T-cell (primary cell): ENCODE data around the gene EEIG1. TPM values are rescaled to one million over a fixed set of nuclear protein-coding genes. Genes with fewer than 3 reads are reported as not detected.

Source experiments
- ATAC-seq, 4 experiments: fragments of 200-7000 bp in 3 of 4; fragments of 150-1000 bp in 1 of 4; cut with Tn5 transposase; replicated peaks in 1 of 4; 1 replicate in 3 of 4; 2 replicates in 1 of 4; pipeline ENCODE4 v1.10.0; 2021; ENCODE audit warnings: moderate library complexity in 3 of 4, mild to moderate bottlenecking in 2 of 4, moderate number of reproducible peaks in 1 of 4
- CTCF ChIA-PET, 2 donors: fragments of 300-600 bp; sonication (Branson Sonifier 250); formaldehyde crosslinking; loops; one replicate each; lab custom pipeline; 2022; ENCODE audit warnings: antibody characterized with exemption in 2 of 2; lab: Charles Lee
- POLR2A ChIA-PET, 2 donors: fragments of 300-600 bp; sonication (Branson Sonifier 250); formaldehyde crosslinking; loops; one replicate each; lab custom pipeline; 2022; ENCODE audit warnings: antibody characterized with exemption in 2 of 2; lab: Charles Lee
- DNase-seq, 35 experiments: peaks; one replicate each; pipeline versions ENCODE4 v3.0.0 to v3.0.0-alpha.2; 2013 to 2023
- H3K27ac ChIP-seq: one replicate; pipeline ENCODE4 v1.5.1; 2013; ENCODE audit warnings: low read length
- H3K27me3 ChIP-seq, 2 experiments: replicated peaks in 1 of 2; 1 replicate in 1 of 2; 2 replicates in 1 of 2; pipeline versions ENCODE4 v1.6.1 to v1.7.0; 2013; ENCODE audit warnings: low read length in 1 of 2, mixed read lengths in 1 of 2; ENCODE audit not compliant: control insufficient read depth in 2 of 2, insufficient read depth in 2 of 2; ENCODE audit errors: extremely low read depth in 1 of 2
- H3K36me3 ChIP-seq, 2 donors: 1 replicate in 1 of 2; 2 replicates in 1 of 2; pipeline versions ENCODE4 v1.6.1 to v1.7.0; 2013; ENCODE audit warnings: low read length in 1 of 2; ENCODE audit not compliant: control insufficient read depth in 2 of 2, insufficient read depth in 1 of 2; ENCODE audit errors: extremely low read depth in 1 of 2
- H3K4me1 ChIP-seq, 2 experiments: 1 replicate in 1 of 2; 2 replicates in 1 of 2; pipeline versions ENCODE4 v1.6.1 to v1.7.0; 2013; ENCODE audit warnings: low read length in 2 of 2, mixed read lengths in 1 of 2; ENCODE audit not compliant: insufficient read depth in 2 of 2, control insufficient read depth in 1 of 2; ENCODE audit errors: extremely low read depth in 1 of 2
- H3K4me3 ChIP-seq, 2 donors: 1 replicate in 1 of 2; 2 replicates in 1 of 2; pipeline versions ENCODE4 v1.5.1 to v1.7.0; 2013; ENCODE audit warnings: mild to moderate bottlenecking in 2 of 2, low read length in 1 of 2, moderate library complexity in 1 of 2; ENCODE audit not compliant: control insufficient read depth in 1 of 2; ENCODE audit errors: extremely low read depth in 1 of 2
- H3K9me3 ChIP-seq: 2 replicates; pipeline ENCODE4 v1.7.0; 2013
- H3K27ac Mint-ChIP-seq, 2 donors: one replicate each; pipeline ENCODE4 v1.8.0; 2020 to 2021; ENCODE audit warnings: mild to moderate bottlenecking in 2 of 2, mixed read lengths in 2 of 2
- H3K27me3 Mint-ChIP-seq, 2 donors: one replicate each; pipeline ENCODE4 v1.8.0; 2021 to 2022; ENCODE audit warnings: mixed read lengths in 2 of 2
- H3K36me3 Mint-ChIP-seq: one replicate; pipeline ENCODE4 v1.8.0; 2021; ENCODE audit warnings: mixed read lengths
- H3K4me1 Mint-ChIP-seq, 3 donors: one replicate each; pipeline ENCODE4 v1.8.0; 2020 to 2022; ENCODE audit warnings: mixed read lengths in 3 of 3, mild to moderate bottlenecking in 1 of 3
- H3K4me3 Mint-ChIP-seq, 3 donors: one replicate each; pipeline ENCODE4 v1.8.0; 2020 to 2022; ENCODE audit warnings: mild to moderate bottlenecking in 3 of 3, mixed read lengths in 3 of 3, moderate library complexity in 3 of 3
- H3K9me3 Mint-ChIP-seq, 3 donors: one replicate each; pipeline ENCODE4 v1.8.0; 2020 to 2022; ENCODE audit warnings: mixed read lengths in 3 of 3
- WGBS: methylation state at CpG from one replicate; pipeline ENCODE4 v1.1.5; 2013; ENCODE audit warnings: missing lambda C conversion rate; ENCODE audit not compliant: insufficient coverage; 5-methylcytosine and 5-hydroxymethylcytosine counted together
- total RNA-seq, 35 experiments: library from RNA in 6 of 35; stranded (reverse) in 6 of 35; fragments of 120-200 nt in 1 of 35; gene quantifications; one replicate each; pipeline versions ENCODE4 v1.2.1 to v1.2.4 and lab custom pipeline; 2013 to 2026

Gene EEIG1
- total RNA-seq (100 to 1,000 TPM; 351 to 746 (median 698) TPM), total RNA-seq (lab: John Stamatoyannopoulos, UW) (54.2 to 1,028 (median 272) reads per million in 29 experiments)
- total RNA-seq (2013), result 119 TPM

DNA sequence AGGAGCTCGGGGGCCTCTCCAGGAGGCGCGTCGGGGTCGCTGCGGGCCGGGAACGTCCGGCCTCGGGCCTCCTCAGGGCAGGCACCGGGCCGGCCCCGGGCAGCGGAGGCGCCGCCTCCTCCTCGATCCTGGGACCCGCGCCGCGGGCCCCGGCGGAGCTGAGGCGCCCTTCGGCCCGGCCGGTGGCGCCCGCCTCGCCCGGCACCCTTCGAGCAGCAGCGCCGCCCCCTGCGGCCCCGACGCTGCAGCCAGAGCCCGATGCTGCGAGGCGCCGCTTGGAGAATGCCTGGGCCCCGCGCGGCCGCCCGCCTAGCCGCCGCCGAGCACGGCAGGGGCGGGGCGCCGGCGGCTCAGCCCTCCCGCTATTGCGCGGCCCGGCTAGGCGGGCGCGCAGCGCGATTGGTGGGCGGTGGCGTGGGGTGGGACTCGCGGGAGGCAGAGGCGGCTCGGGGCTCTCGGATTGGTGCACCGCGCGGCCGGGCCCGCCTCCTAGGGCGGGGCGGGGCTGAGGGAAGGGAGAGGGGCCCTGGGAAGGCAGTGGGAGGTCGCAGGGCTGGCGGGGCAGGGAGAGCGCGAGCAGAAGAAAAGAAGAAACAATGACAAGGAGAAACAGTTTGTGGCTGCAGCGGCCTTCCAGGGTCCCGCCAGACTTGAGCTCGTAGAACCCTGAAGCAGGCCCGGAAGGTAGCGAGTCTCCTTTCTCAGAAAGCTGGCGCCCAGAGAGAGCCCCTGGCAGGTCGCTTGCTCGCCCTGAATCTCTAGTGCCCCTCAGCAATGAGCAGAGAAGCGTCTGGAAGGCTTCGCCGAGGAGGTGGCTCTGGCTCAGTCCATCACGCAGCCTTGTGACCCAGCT lies at the start of gene EEIG1:
EEIG1 (minus strand) TSS at position 284 of the 853 bp plus-strand sequence. CDS start 852 bp downstream, outside the sequence.
- ATAC-seq (peak; percentile 85 to 90 (median 88)), DNase-seq (peak; percentile 93 to 99 (median 97))
- Mint-ChIP-seq H3K27me3 (no peaks in the 10 kb centered on the region), H3K36me3 (peaks cover 33% of the 10 kb centered on the region), H3K9me3 (no peaks in the 10 kb centered on the region), H3K4me3 (peak within 1 kb of the TSS; percentile 91 to 97 (median 96)), H3K4me1 (peaks cover 39 to 53% (median 48%) of the 10 kb centered on the region in 3 donors), H3K27ac (peak within 1 kb of the TSS; percentile 98 to 99)
- POLR2A ChIA-PET, result interaction anchor here (0.5 to 0.8 kb wide), 4 partner anchors 36 to 47 kb away, joined by 3 to 5 read pairs (median 4); no protein-coding TSS in a partner anchor
- CTCF ChIA-PET, result interaction anchor here (0.6 to 1.5 kb wide), 6 partner anchors 10 to 617 kb away, joined by 3 to 7 read pairs (median 4); no protein-coding TSS in a partner anchor
- Histone ChIP-seq H3K36me3 (peaks cover 0 to 15% of the 10 kb centered on the region in 2 donors), H3K9me3 (no peaks in the 10 kb centered on the region), H3K4me1 (peaks cover 28 to 81% of the 10 kb centered on the region in 2 experiments), H3K4me3 (peak within 1 kb of the TSS; percentile 90 to 98), H3K27me3 (no peaks in the 10 kb centered on the region), H3K27ac (peak within 1 kb of the TSS; percentile 67)
- WGBS, result under 1% methylated on average over 93 of the region's 93 CpGs

DNA sequence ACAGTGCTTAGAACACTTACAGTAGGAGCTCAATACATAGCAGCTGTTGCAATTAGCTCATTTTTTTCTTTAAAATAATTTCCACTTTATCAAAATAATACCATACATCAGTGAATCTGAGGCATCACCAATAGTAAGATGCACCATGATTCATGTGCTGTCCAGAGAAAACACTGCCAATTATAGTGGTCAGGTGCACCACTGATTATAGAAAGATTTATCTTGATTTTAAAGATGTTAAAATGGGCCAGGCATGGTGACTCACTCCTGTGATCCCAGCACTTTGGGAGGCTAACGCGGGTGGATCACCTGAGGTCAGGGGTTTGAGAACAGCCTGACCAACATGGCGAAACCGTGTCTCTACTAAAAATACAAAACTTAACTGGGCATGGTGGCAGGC lies 46.9 kb upstream of the EEIG1 start:
- Mint-ChIP-seq H3K36me3 (peaks cover 3% of the 10 kb centered on the region), H3K4me1 (peaks cover 73 to 92% (median 88%) of the 10 kb centered on the region in 3 donors), H3K4me3 (peak overlapping the region in 2 of 3 donors; percentile 37 to 89), H3K9me3 (peaks cover 0 to 3% (median 0%) of the 10 kb centered on the region in 3 donors), H3K27ac (peak overlapping the region; percentile 97 to 98), H3K27me3 (no peaks in the 10 kb centered on the region)
- ChIA-PET CTCF (interaction anchor here (0.5 to 1.2 kb wide), 8 partner anchors 21 to 205 kb away, joined by 3 to 10 read pairs (median 4); no protein-coding TSS in a partner anchor), POLR2A (interaction anchor here (0.7 to 1.2 kb wide), 3 partner anchors 21 to 47 kb away, joined by 3 to 5 read pairs (median 4); partner anchors contain the start of gene EEIG1 (in 1 of the 2))
- DNase-seq (no peak), ATAC-seq (no peak)
- no peaks in the 10 kb centered on the region for H3K9me3 ChIP-seq
- peaks cover 69 to 99% of the 10 kb centered on the region in 2 experiments for H3K4me1 ChIP-seq
- 90% methylated on average over 2 of the region's 4 CpGs for WGBS
- H3K27me3 ChIP-seq, result no peaks in the 10 kb centered on the region
- no peaks in the 10 kb centered on the region for H3K36me3 ChIP-seq
- H3K27ac ChIP-seq, result peak overlapping the region; percentile 93
- no peak overlapping the region for H3K4me3 ChIP-seq

DNA sequence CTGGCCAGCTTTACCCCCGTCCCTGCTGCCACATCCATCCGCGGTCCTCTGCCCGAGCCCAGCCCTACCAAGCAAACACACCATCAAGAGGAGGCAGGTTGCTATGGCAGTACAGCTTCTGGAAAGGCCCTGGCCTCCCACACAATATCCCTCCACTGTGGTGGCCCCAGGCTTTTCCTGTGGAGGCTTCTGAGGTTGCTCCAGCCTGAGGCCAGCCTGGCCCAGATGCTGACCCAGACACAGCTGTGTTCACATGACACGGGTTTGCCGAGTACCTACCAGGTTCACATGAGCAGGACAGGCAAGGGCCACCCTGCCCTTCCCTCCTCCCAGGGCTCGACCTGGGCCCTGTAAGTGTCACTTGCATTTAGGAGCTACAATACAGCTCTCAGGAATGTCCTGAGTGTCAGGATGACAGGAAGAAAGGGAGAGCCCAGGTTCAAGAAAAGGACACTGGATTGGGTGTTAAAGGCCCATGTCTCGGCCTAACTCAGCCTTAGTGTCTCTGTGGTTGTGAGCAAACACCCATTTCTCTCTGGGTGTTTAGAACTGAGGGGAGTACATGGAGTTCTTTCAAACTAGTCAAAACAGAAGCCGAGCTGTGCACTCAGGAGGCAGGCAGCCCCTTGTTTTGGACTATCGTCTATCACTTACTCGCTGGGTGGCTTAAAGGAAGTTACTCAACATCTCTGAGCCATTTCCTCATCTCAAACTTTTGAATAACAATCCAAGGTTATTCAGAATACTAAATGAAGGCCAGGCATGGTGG lies 46.2 kb upstream of the EEIG1 start:
- Histone ChIP-seq H3K27ac (peak overlapping the region; percentile 93), H3K4me3 (peak overlapping the region; percentile 26 to 30), H3K9me3 (no peaks in the 10 kb centered on the region), H3K27me3 (no peaks in the 10 kb centered on the region), H3K36me3 (no peaks in the 10 kb centered on the region), H3K4me1 (peaks cover 72 to 99% of the 10 kb centered on the region in 2 experiments)
- Mint-ChIP-seq H3K27ac (peak overlapping the region; percentile 97 to 98), H3K9me3 (peaks cover 0 to 3% (median 0%) of the 10 kb centered on the region in 3 donors), H3K27me3 (no peaks in the 10 kb centered on the region), H3K36me3 (peaks cover 3% of the 10 kb centered on the region), H3K4me3 (peak overlapping the region; percentile 80 to 89 (median 83)), H3K4me1 (peaks cover 81 to 94% (median 90%) of the 10 kb centered on the region in 3 donors)
- 8% methylated on average over 8 of the region's 11 CpGs for WGBS
- ChIA-PET POLR2A (interaction anchor here in 1 of 2 donors (1.2 kb wide), 1 partner anchor 45 kb away, joined by 5 read pairs; no protein-coding TSS in a partner anchor), CTCF (interaction anchor here (0.7 to 1.6 kb wide), 6 partner anchors 8 to 71 kb away, joined by 3 to 11 read pairs (median 4); no protein-coding TSS in a partner anchor)
- DNase-seq (peak in 34 of 35 experiments; percentile 25 to 84 (median 51)), ATAC-seq (peak; percentile 1 to 21 (median 10))

DNA sequence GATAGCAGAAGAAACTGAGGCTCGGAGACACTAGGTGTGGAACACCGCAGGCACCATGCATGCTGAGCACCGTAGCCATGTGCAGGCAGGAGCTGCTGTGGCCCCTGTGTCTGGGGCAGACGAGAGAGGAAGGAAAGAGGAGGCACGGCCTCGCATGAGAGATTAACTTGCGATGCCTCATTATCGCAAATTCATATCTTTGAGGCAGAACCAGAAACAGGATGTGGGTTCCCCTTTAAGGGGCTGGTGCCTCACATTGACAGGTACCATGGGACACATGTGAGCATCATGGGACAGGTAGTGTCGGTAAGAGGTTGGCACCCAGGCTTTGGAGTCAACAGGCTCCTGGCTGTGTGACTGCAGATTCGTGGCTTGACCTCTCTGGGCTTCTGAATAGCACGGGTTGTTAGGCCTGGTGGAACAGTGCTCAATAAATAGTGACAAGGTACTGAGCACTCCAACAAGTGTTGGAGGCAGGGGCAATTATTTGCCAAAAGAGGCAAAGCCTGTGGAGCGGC lies 45.5 kb upstream of the EEIG1 start:
- 4% methylated on average over 12 of the region's 12 CpGs for WGBS
- CTCF ChIA-PET, result interaction anchor here (1.2 to 1.6 kb wide), 4 partner anchors 9 to 71 kb away, joined by 3 to 11 read pairs (median 4); no protein-coding TSS in a partner anchor
- POLR2A ChIA-PET, result no interaction called here
- H3K27ac ChIP-seq, result peak overlapping the region; percentile 93
- no peaks in the 10 kb centered on the region for H3K36me3 ChIP-seq
- peaks cover 0 to 3% (median 0%) of the 10 kb centered on the region in 3 donors for H3K9me3 Mint-ChIP-seq
- peak overlapping the region; percentile 97 to 98 for H3K27ac Mint-ChIP-seq
- peak overlapping the region; percentile 80 to 89 (median 83) for H3K4me3 Mint-ChIP-seq
- ATAC-seq, result peak; percentile 71 to 78 (median 75)
- no peaks in the 10 kb centered on the region for H3K9me3 ChIP-seq
- no peaks in the 10 kb centered on the region for H3K27me3 Mint-ChIP-seq
- H3K27me3 ChIP-seq, result no peaks in the 10 kb centered on the region
- H3K4me1 Mint-ChIP-seq, result peaks cover 87 to 94% (median 90%) of the 10 kb centered on the region in 3 donors
- peak overlapping the region; percentile 26 to 30 for H3K4me3 ChIP-seq
- H3K4me1 ChIP-seq, result peaks cover 73 to 99% of the 10 kb centered on the region in 2 experiments
- DNase-seq, result peak; percentile 67 to 95 (median 82)
- peaks cover 3% of the 10 kb centered on the region for H3K36me3 Mint-ChIP-seq

DNA sequence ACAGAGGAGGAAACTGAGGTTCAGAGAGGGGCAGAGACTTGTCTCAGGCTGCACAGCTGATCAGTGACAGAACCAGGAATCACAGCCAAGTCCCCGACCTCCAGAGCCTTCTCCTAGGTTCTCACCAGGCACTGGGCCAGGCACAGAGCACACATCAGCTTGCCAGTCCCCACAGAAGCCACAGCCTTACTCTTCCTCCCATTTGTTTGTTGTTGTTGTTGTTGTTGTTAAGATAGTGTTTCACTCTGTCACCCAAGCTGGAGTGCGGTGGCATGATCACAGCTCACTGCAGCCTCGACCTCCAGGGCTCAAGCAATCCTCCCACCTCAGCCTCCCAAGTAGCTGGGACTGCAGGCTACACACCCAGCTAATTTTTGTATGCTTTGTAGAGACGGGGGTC lies 44.9 kb upstream of the EEIG1 start:
- no peaks in the 10 kb centered on the region for H3K27me3 Mint-ChIP-seq
- H3K9me3 ChIP-seq, result no peaks in the 10 kb centered on the region
- H3K4me1 Mint-ChIP-seq, result peaks cover 90 to 94% (median 90%) of the 10 kb centered on the region in 3 donors

More for the DNA sequence above, 44.9 kb upstream of the EEIG1 start:
- Histone ChIP-seq H3K27ac (peak overlapping the region; percentile 93), H3K36me3 (no peaks in the 10 kb centered on the region), H3K4me3 (peak overlapping the region; percentile 30 to 69), H3K4me1 (peaks cover 76 to 99% of the 10 kb centered on the region in 2 experiments), H3K27me3 (no peaks in the 10 kb centered on the region)
- Mint-ChIP-seq H3K9me3 (peaks cover 0 to 1% (median 0%) of the 10 kb centered on the region in 3 donors), H3K36me3 (peaks cover 1% of the 10 kb centered on the region), H3K27ac (peak overlapping the region; percentile 97 to 98), H3K4me3 (peak overlapping the region; percentile 80 to 89 (median 83))
- DNase-seq, result peak in 4 of 35 experiments; percentile 28 to 61 (median 32)
- peak in 3 of 4 experiments; percentile 5 to 8 (median 5) for ATAC-seq
- ChIA-PET CTCF (interaction anchor here (0.6 to 1.6 kb wide), 7 partner anchors 9 to 70 kb away, joined by 3 to 11 read pairs (median 3); no protein-coding TSS in a partner anchor), POLR2A (interaction anchor here in 1 of 2 donors (0.9 kb wide), 2 partner anchors 41 to 45 kb away, joined by 3 read pairs; partner anchors contain the start of gene NAIF1)
- WGBS, result 0% methylated on average over 2 of the region's 4 CpGs
